SK-N-SH (cell line): ENCODE measurements around the gene SNX9. TPM values are rescaled to one million over a fixed set of nuclear protein-coding genes. Genes with fewer than 3 reads are reported as not detected.
A peak's percentile ranks its signal among the peaks of the same experiment; 100 is the strongest.

Experiments used
- CTCF ChIA-PET: fragments of 300-600, 350-600 bp; formaldehyde crosslinking; extraction: SDS; loops from one replicate; lab custom pipeline; 2021; lab: Yijun Ruan, JAX
- POLR2A ChIA-PET: fragments of 350-600 bp; sonication (Branson Sonifier 250); formaldehyde crosslinking; extraction: SDS; loops from one replicate; lab custom pipeline; 2020; ENCODE audit warnings: antibody characterized with exemption, inconsistent platforms; lab: Yijun Ruan, JAX
- DNase-seq: peaks from one replicate; pipeline ENCODE4 v3.0.0; 2012
- H2AFZ ChIP-seq: fragments of 200-600 bp; sonication (generic); 2 replicates; pipeline ENCODE4 v1.8.1; 2016; ENCODE audit warnings: antibody characterized with exemption, mild to moderate bottlenecking, low read depth
- H3F3A ChIP-seq: fragments of 200-600 bp; sonication (generic); replicated peaks from 2 replicates; pipeline ENCODE3; 2016; ENCODE audit warnings: antibody characterized with exemption, mild to moderate bottlenecking; ENCODE audit not compliant: insufficient read depth
- H3K27ac ChIP-seq, 2 experiments: fragments of 200-500 bp in 1 of 2; fragments of 200-600 bp in 1 of 2; sonication (Bioruptor generic) in 1 of 2; sonication (generic), shearing (Covaris generic) in 1 of 2; 2 replicates each; pipeline versions ENCODE4 v1.5.1 to v1.6.1; 2014 to 2016; ENCODE audit warnings: low read depth in 2 of 2, inconsistent platforms in 1 of 2, low read length in 1 of 2, mild to moderate bottlenecking in 1 of 2, mixed read lengths in 1 of 2
- H3K27me3 ChIP-seq: fragments of 200-600 bp; sonication (generic), shearing (Covaris generic); 2 replicates; pipeline ENCODE4 v1.6.1; 2016; ENCODE audit warnings: mixed run types; ENCODE audit not compliant: insufficient read depth
- H3K36me3 ChIP-seq, 2 experiments: fragments of 200-500 bp in 1 of 2; fragments of 200-600 bp in 1 of 2; sonication (Bioruptor generic) in 1 of 2; sonication (generic) in 1 of 2; replicated peaks in 1 of 2; 2 replicates each; pipeline versions ENCODE3 to v1.5.1; 2014 to 2016; ENCODE audit warnings: low read length in 1 of 2, mild to moderate bottlenecking in 1 of 2; ENCODE audit not compliant: insufficient read depth in 2 of 2, control insufficient read depth in 1 of 2
- H3K4me1 ChIP-seq, 2 experiments: fragments of 200-500 bp in 1 of 2; fragments of 200-600 bp in 1 of 2; sonication (Bioruptor generic) in 1 of 2; sonication (generic), shearing (Covaris generic) in 1 of 2; 2 replicates each; pipeline versions ENCODE4 v1.5.1 to v1.6.1; 2014 to 2016; ENCODE audit warnings: low read depth in 1 of 2, low read length in 1 of 2, mixed run types in 1 of 2; ENCODE audit not compliant: insufficient read depth in 2 of 2, control insufficient read depth in 1 of 2
- H3K4me2 ChIP-seq: fragments of 200-600 bp; sonication (generic), shearing (Covaris generic); 2 replicates; pipeline ENCODE4 v1.6.1; 2017; ENCODE audit warnings: mixed run types
- H3K4me3 ChIP-seq, 2 experiments: fragments of 200-500 bp in 1 of 2; fragments of 200-600 bp in 1 of 2; sonication (Bioruptor generic) in 1 of 2; sonication (generic), shearing (Covaris generic) in 1 of 2; 2 replicates each; pipeline versions ENCODE4 v1.5.1 to v1.8.1; 2014 to 2016; ENCODE audit warnings: low read depth in 2 of 2, inconsistent platforms in 1 of 2, low read length in 1 of 2, mild to moderate bottlenecking in 1 of 2, mixed read lengths in 1 of 2, moderate library complexity in 1 of 2
- H3K79me2 ChIP-seq: fragments of 200-600 bp; sonication (generic); 2 replicates; pipeline ENCODE4 v1.8.1; 2017; ENCODE audit warnings: mild to moderate bottlenecking; ENCODE audit not compliant: insufficient read depth
- H3K9ac ChIP-seq: fragments of 200-600 bp; sonication (generic); 2 replicates; pipeline ENCODE4 v1.6.1; 2017; ENCODE audit warnings: mixed run types
- H3K9me2 ChIP-seq: fragments of 200-600 bp; sonication (generic); 2 replicates; pipeline ENCODE4 v1.6.1; 2017; ENCODE audit warnings: mixed run types
- H3K9me3 ChIP-seq: fragments of 200-600 bp; sonication (generic); 2 replicates; pipeline ENCODE4 v1.6.1; 2017; ENCODE audit warnings: mixed run types, mild to moderate bottlenecking, moderate library complexity
- H4K20me1 ChIP-seq: fragments of 200-600 bp; sonication (generic); 2 replicates; pipeline ENCODE4 v1.6.1; 2017; ENCODE audit warnings: mild to moderate bottlenecking, mixed run types; ENCODE audit not compliant: insufficient read depth
- EP300 ChIP-seq, 2 experiments: IDR thresholded peaks; 2 replicates each; pipeline versions ENCODE4 v1.4.0 to v1.6.1; 2012; ENCODE audit warnings: borderline replicate concordance in 1 of 2, low read depth in 1 of 2, low read length in 1 of 2
- GATA2 ChIP-seq: sonication (generic); formaldehyde crosslinking; IDR thresholded peaks from 2 replicates; pipeline ENCODE4 v1.5.0; 2020; ENCODE audit warnings: mild to moderate bottlenecking, missing genetic modification reagents
- NFIC ChIP-seq: IDR thresholded peaks from 2 replicates; pipeline ENCODE4 v1.4.0; 2012; ENCODE audit warnings: borderline replicate concordance
- NRF1 ChIP-seq: IDR thresholded peaks from 2 replicates; pipeline ENCODE4 v1.6.1; 2012; ENCODE audit warnings: low read depth, mild to moderate bottlenecking, low read length
- SIN3A ChIP-seq: IDR thresholded peaks from 2 replicates; pipeline ENCODE4 v1.6.1; 2012; ENCODE audit warnings: low read depth, mild to moderate bottlenecking, low read length, moderate library complexity, borderline replicate concordance
- TAF1 ChIP-seq: IDR thresholded peaks from 2 replicates; pipeline ENCODE4 v1.6.1; 2012; ENCODE audit warnings: low read depth, mild to moderate bottlenecking, low read length, moderate library complexity, borderline replicate concordance
- TCF12 ChIP-seq: IDR thresholded peaks from 2 replicates; pipeline ENCODE4 v1.4.0; 2012
- USF2 ChIP-seq: fragments of 150-350 bp; IDR thresholded peaks from 2 replicates; pipeline ENCODE4 v1.6.1; 2017; ENCODE audit warnings: antibody characterized with exemption, low read length, low read depth, borderline replicate concordance
- YY1 ChIP-seq: IDR thresholded peaks from 2 replicates; pipeline ENCODE4 v1.4.0; 2012; ENCODE audit warnings: low read depth, mild to moderate bottlenecking
- WGBS: methylation state at CpG from one replicate; pipeline ENCODE4 v1.1.6; 2017; ENCODE audit warnings: low lambda C conversion rate; 5-methylcytosine and 5-hydroxymethylcytosine counted together
- polyA plus RNA-seq, 3 experiments: library from polyadenylated mRNA; depleted of rRNA; stranded (reverse); fragments of >200 nt; gene quantifications; 2 replicates each; pipeline ENCODE4 v1.2.3, GENCODE V29; 2012
- TF ChIP-seq, protein P1 (sequence below): IDR thresholded peaks from 2 replicates; pipeline ENCODE4 v1.4.0; 2012; ENCODE audit warnings: low read depth
- TF ChIP-seq, protein P2 (sequence below): fragments of 200-600 bp; sonication (generic); IDR thresholded peaks from 2 replicates; pipeline ENCODE4 v1.6.1; 2017; ENCODE audit warnings: antibody characterized with exemption, mild to moderate bottlenecking, moderate library complexity
- TF ChIP-seq, protein P3 (sequence below): IDR thresholded peaks from 2 replicates; pipeline ENCODE4 v1.4.0; 2012; ENCODE audit warnings: low read depth, borderline replicate concordance

Gene SNX9
- polyA plus RNA-seq, 1 of the 3 experiments (the other 2 are of a cell fraction): 31.6 TPM

GRCh38 chr6:157982563-157983405, 159.7 kb downstream of the SNX9 start:
- no peaks in the 10 kb centered on the region for H3K27me3 ChIP-seq
- ChIA-PET CTCF (interaction anchor here (1.0 to 3.1 kb wide), 7 partner anchors 8 to 669 kb away, joined by 3 to 19 read pairs (median 4); no protein-coding TSS in a partner anchor), POLR2A (no interaction called here)
- no peaks in the 10 kb centered on the region for H3K9me2 ChIP-seq
- no peaks in the 10 kb centered on the region for H4K20me1 ChIP-seq
- peaks cover 59% of the 10 kb centered on the region for H3K79me2 ChIP-seq
- H3K9ac ChIP-seq: peak overlapping the region; percentile 88
- H2AFZ ChIP-seq: no peak overlapping the region
- peak overlapping the region; percentile 89 for H3K4me2 ChIP-seq
- H3F3A ChIP-seq: peaks cover 36% of the 10 kb centered on the region
- peaks cover 0 to 9% of the 10 kb centered on the region in 2 experiments for H3K36me3 ChIP-seq
- peak overlapping the region; percentile 64 to 87 for H3K4me3 ChIP-seq
- no peak for DNase-seq
- peaks cover 12 to 19% of the 10 kb centered on the region in 2 experiments; a peak in 3 of 4 replicates for H3K4me1 ChIP-seq
- H3K9me3 ChIP-seq: no peaks in the 10 kb centered on the region
- TF ChIP-seq, protein P1, sequence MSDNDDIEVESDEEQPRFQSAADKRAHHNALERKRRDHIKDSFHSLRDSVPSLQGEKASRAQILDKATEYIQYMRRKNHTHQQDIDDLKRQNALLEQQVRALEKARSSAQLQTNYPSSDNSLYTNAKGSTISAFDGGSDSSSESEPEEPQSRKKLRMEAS: peak; percentile 10; the same call in 1 of the 2 replicates
- TF ChIP-seq, protein P2, sequence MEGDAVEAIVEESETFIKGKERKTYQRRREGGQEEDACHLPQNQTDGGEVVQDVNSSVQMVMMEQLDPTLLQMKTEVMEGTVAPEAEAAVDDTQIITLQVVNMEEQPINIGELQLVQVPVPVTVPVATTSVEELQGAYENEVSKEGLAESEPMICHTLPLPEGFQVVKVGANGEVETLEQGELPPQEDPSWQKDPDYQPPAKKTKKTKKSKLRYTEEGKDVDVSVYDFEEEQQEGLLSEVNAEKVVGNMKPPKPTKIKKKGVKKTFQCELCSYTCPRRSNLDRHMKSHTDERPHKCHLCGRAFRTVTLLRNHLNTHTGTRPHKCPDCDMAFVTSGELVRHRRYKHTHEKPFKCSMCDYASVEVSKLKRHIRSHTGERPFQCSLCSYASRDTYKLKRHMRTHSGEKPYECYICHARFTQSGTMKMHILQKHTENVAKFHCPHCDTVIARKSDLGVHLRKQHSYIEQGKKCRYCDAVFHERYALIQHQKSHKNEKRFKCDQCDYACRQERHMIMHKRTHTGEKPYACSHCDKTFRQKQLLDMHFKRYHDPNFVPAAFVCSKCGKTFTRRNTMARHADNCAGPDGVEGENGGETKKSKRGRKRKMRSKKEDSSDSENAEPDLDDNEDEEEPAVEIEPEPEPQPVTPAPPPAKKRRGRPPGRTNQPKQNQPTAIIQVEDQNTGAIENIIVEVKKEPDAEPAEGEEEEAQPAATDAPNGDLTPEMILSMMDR: peak; percentile 59
- TF ChIP-seq GATA2 (CRISPR knock-in tag): no peak
- peak overlapping the region in 1 of 2 experiments; percentile 39; a peak in 2 of 4 replicates for H3K27ac ChIP-seq
- WGBS: 67% methylated on average over 17 of the region's 17 CpGs

DNA sequence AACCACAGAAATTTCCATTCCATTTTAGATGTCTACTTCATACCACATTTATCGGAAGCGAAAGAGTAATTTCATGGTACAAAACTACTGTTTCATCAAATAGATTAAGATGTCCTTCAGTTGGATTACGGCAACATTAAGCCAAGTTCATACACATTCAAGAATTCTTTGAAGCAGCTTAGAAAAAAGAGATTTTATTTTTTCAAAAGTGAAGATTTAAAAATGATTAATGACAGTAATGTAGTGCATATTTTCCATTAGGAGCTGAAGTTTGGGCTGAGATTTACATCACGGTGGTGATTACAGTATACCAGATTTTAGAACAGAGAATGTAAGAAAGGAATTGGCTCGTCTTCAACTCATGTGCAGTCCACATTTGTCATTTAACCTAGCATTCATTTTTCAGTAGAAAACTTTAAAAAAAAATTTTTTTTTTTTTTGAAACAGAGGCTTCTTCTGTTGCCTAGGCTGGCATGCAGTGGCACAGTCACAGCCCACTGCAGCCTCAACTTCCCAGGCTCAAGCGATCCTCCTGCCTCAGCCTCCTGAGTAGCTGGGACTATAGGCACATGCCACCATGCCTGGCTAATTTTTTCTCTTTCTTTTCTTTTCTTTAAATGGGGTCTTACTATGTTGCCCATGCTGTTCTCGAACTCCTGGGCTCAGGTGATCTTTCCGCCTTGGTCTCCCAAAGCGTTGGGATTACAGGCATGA, 160.5 kb downstream of the SNX9 start:
- Histone ChIP-seq H3K4me2 (peak overlapping the region; percentile 89), H3K27me3 (no peaks in the 10 kb centered on the region), H3K36me3 (peaks cover 0 to 9% of the 10 kb centered on the region in 2 experiments), H3K9ac (peak overlapping the region; percentile 88; the same call in 1 of the 2 replicates), H3K4me1 (peaks cover 12 to 20% of the 10 kb centered on the region in 2 experiments; a peak in 3 of 4 replicates), H4K20me1 (no peaks in the 10 kb centered on the region), H3K9me2 (no peaks in the 10 kb centered on the region), H3K9me3 (no peaks in the 10 kb centered on the region), H3K4me3 (peak overlapping the region; percentile 64 to 87; a peak in 3 of 4 replicates), H3K27ac (peak overlapping the region in 1 of 2 experiments; percentile 39; a peak in 2 of 4 replicates), H2AFZ (no peak overlapping the region), H3K79me2 (peaks cover 67% of the 10 kb centered on the region), H3F3A (peaks cover 32% of the 10 kb centered on the region)
- ChIA-PET POLR2A (no interaction called here), CTCF (interaction anchor here (0.8 to 3.1 kb wide), 4 partner anchors 11 to 89 kb away, joined by 3 to 19 read pairs (median 5); no protein-coding TSS in a partner anchor)
- TF ChIP-seq USF2: no peak
- TF ChIP-seq GATA2 (CRISPR knock-in tag): no peak
- no peak for TF ChIP-seq YY1
- TF ChIP-seq EP300 (IDR thresholded peaks at IDR 0.05; ENCODE audit: borderline replicate concordance in 1 of 2, low read depth in 1 of 2, low read length in 1 of 2): no peak
- TF ChIP-seq SIN3A: no peak
- no peak for TF ChIP-seq TCF12
- TF ChIP-seq, protein P3, sequence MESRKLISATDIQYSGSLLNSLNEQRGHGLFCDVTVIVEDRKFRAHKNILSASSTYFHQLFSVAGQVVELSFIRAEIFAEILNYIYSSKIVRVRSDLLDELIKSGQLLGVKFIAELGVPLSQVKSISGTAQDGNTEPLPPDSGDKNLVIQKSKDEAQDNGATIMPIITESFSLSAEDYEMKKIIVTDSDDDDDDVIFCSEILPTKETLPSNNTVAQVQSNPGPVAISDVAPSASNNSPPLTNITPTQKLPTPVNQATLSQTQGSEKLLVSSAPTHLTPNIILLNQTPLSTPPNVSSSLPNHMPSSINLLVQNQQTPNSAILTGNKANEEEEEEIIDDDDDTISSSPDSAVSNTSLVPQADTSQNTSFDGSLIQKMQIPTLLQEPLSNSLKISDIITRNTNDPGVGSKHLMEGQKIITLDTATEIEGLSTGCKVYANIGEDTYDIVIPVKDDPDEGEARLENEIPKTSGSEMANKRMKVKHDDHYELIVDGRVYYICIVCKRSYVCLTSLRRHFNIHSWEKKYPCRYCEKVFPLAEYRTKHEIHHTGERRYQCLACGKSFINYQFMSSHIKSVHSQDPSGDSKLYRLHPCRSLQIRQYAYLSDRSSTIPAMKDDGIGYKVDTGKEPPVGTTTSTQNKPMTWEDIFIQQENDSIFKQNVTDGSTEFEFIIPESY: no peak
- TF ChIP-seq NRF1: no peak
- TF ChIP-seq TAF1: no peak
- TF ChIP-seq NFIC: no peak; the same call in 1 of the 2 replicates
- 78% methylated on average over 9 of the region's 9 CpGs for WGBS
- no peak for DNase-seq
